ENCODE measurements around the gene NOP14.
"Not testable (repeated sequence)": the region's sequence is repeated elsewhere in the genome, so short reads cannot be mapped to it uniquely, and the experiment has no call there.

NOP14 gene

DNA sequence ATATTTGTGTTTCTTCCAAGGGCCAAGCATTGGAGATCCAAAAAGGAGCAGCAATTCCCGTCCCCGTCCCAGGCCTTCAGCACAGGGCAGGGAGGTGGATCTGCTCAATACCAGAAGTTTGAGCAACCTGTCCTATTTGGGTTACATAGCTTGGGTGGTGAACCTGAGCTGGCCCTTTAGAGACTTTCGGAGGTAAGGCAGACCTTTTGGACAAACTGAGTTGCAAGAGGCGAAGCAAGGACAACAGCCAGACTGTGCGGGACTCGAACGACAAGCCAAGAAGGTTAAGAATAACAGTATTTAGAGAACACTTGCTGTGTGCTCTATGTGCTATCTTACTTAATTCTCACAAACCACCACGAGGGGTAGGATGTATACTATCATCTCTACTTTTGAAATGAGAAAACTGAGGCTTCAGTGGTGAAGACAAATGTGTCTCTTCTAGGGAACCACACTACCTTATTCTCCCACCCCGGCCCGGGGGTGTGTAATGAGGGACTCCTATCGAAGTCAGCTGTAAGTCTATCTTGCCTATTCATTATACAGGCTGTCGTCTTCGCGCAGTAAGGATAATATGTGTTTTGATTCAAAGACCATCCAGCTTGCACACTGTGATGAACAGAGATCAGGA lies 1.3 kb downstream of the NOP14 start:
- DNase-seq (ENCODE audit: low read depth) = peak; percentile 13

DNA sequence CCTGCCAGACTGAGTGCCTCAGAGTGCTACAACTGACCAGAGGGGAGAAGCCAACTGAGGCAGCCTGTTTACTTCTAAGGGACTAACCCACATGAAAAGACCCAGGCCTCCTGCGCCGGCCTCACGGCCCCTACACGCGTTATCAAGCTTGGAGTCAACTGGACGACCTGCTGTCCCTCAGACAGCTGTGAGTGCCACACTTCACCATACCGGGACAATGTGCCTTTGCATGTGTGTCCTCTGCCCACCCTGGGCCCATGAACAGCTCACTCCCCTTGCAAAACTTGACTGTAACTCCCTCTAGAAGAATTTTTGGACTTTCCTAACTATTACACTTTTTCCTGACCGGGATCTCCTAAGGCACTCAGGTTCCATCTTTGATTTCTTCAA lies 1.8 kb downstream of the NOP14 start:
- no peak for DNase-seq (ENCODE audit: low read depth)

GRCh38 chr4:2960450-2960849 lies 2.8 kb downstream of the NOP14 start:
- DNase-seq (ENCODE audit: low read depth) = not testable (repeated sequence)

GRCh38 chr4:2958446-2958845 lies 4.8 kb downstream of the NOP14 start:
- peak; percentile 85 for DNase-seq (ENCODE audit: low read depth)

DNA sequence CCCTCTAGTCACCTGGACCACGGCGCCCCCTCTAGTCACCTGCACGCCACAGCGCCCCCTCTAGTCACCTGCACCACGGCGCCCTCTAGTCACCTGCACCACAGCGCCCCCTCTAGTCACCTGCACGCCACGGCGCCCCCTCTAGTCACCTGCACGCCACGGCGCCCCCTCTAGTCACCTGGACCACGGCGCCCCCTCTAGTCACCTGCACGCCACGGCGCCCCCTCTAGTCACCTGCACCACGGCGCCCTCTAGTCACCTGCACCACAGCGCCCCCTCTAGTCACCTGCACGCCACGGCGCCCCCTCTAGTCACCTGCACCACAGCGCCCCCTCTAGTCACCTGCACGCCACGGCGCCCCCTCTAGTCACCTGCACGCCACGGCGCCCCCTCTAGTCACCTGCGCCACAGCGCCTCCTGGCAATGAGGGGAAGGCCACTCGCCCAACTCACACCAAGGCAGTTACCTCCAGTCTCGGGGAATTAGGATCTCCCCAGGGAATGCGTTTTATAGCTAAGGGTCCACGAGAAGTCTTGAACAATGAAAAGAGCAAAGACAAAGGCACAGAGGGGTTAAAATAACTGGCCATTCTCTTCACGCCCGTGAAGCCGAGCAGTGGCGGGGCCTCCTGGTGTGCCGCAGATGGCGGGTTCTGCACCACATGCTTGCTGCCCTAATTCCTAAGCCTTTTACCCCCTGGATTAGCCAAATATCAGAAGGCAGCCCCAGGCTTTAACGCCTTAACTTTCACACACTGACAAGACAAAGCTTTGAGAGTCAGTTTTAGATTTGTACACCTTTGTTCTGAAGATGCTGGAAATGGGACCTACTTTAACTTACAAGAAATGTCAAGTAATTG lies 7.8 kb downstream of the NOP14 start:
- DNase-seq (ENCODE audit: low read depth) = not testable (repeated sequence)

GRCh38 chr4:2954358-2955185 lies 8.6 kb downstream of the NOP14 start:
- no peak for DNase-seq (ENCODE audit: low read depth)

- DNase-seq (ENCODE audit: low read depth) = no peak
Measured at GRCh38 chr4:2953496-2953895, 9.7 kb downstream of the NOP14 start.

- no peak for DNase-seq (ENCODE audit: low read depth)
Measured at GRCh38 chr4:2950221-2950989, 12.8 kb downstream of the NOP14 start.

GRCh38 chr4:2949782-2950125 lies 13.5 kb downstream of the NOP14 start:
- no peak for DNase-seq (ENCODE audit: low read depth)

DNA sequence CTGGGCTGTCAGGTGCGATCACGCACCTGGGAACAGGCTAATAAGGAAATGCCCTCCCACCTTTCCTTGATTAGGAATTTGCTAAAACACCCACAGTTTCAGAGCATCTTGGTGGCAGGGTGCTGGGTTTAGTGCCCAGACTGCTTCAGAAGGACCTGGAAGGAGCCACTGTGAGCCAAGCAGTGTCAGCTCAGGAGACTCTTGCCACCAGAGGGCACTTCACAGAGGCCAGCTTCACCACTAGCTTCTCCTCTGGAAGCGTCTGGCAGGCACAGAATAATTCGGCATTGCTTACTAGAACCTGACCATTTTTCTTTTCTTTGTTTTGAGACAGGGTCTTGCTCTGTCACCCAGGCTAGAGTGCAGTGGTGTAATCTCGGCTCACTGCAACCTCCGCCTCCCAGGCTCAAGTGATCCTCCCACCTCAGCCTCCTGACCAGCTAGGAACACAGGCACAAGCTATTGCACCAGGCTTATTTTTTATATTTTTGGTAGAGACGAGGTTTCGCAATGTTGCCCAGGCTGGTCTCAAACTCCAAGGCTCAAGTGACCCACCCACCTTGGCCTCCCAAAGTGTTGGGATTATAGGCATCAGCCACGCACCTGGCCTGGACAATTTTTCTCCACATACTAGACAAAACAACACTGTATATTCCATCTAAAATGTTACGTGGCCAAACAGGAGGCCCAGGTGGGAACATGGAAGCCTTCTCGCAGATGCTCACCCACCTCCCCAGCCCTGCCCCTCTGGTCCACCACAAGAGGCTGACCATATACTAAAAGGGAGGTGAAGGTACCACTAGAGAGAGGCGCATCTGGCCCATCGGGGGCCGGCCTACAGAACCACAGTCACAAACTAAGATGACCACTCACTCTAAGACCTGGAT lies 14.1 kb downstream of the NOP14 start:
- DNase-seq (ENCODE audit: low read depth) = peak; percentile 55

- no peak for DNase-seq (ENCODE audit: low read depth)
Measured at GRCh38 chr4:2947926-2948325, 15.3 kb downstream of the NOP14 start.

- DNase-seq (ENCODE audit: low read depth) = no peak
Measured at GRCh38 chr4:2946812-2947600, 16.2 kb downstream of the NOP14 start.

- DNase-seq (ENCODE audit: low read depth) = not testable (repeated sequence)
Measured at GRCh38 chr4:2945619-2946604, 17.3 kb downstream of the NOP14 start.

GRCh38 chr4:2944586-2945526 lies 18.4 kb downstream of the NOP14 start:
- no peak for DNase-seq (ENCODE audit: low read depth)

- no peak for DNase-seq (ENCODE audit: low read depth)
Measured at GRCh38 chr4:2944091-2944482, 19.1 kb downstream of the NOP14 start.

- DNase-seq (ENCODE audit: low read depth) = no peak
Measured at GRCh38 chr4:2943364-2944090, 19.7 kb downstream of the NOP14 start.
